C4-2B (cell line): ENCODE data around the gene MRPL32.

Source experiments
- H3K27ac ChIP-seq: fragments of 450-650 bp; 2 replicates; pipeline ENCODE4 v1.5.1; 2017
- ZFX ChIP-seq: fragments of 450-650 bp; IDR thresholded peaks from 2 replicates; pipeline ENCODE4 v1.6.1; 2017
- TF ChIP-seq, protein P1 (sequence below): fragments of 450-650 bp; conservative IDR thresholded peaks from 2 replicates; pipeline ENCODE4 v1.5.1; 2017; ENCODE audit warnings: mild to moderate bottlenecking

MRPL32 gene

DNA sequence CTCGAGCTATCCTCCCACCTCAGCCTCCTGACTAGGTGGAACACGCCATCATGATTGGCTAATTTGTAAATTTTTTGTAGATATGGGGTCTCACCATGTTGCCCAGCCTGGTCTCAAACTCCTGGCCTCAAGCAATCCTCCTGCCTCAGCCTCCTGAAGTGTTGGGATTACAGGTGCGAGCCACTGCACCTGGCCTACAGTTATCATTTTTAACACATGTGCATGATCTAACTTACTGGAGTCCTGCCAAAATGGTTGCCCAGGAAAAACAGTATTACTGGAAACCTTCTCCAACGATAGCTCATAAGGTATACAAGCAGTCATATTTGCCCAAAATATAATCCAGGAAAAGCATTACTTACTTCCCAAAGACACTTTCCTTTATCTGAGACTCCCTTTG lies 20.2 kb downstream of the MRPL32 start:
- no peak for TF ChIP-seq ZFX
- TF ChIP-seq, protein P1, sequence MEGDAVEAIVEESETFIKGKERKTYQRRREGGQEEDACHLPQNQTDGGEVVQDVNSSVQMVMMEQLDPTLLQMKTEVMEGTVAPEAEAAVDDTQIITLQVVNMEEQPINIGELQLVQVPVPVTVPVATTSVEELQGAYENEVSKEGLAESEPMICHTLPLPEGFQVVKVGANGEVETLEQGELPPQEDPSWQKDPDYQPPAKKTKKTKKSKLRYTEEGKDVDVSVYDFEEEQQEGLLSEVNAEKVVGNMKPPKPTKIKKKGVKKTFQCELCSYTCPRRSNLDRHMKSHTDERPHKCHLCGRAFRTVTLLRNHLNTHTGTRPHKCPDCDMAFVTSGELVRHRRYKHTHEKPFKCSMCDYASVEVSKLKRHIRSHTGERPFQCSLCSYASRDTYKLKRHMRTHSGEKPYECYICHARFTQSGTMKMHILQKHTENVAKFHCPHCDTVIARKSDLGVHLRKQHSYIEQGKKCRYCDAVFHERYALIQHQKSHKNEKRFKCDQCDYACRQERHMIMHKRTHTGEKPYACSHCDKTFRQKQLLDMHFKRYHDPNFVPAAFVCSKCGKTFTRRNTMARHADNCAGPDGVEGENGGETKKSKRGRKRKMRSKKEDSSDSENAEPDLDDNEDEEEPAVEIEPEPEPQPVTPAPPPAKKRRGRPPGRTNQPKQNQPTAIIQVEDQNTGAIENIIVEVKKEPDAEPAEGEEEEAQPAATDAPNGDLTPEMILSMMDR, result no peak
- no peak overlapping the region for H3K27ac ChIP-seq

DNA sequence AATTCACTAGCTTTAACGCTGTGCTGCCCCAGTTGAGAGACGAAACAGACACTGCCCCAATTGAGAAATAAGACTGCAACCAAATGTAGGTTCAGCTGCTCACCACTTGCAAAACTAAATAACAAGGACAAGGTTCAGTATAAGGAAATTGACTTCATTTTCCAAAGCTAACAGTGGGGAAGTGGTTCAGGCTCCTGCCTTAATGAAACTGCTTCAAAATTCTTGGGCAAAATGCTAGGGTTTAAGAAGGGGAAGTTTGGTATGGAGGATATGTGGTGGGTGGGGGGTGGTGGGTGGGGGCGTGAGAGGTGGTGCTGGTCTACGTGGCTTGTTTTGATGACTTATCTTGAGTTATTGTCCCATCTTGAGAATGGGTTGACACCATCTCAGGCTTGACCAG lies 21.8 kb downstream of the MRPL32 start:
- no peak overlapping the region for H3K27ac ChIP-seq
- no peak for TF ChIP-seq ZFX
- TF ChIP-seq, protein P1, result no peak

DNA sequence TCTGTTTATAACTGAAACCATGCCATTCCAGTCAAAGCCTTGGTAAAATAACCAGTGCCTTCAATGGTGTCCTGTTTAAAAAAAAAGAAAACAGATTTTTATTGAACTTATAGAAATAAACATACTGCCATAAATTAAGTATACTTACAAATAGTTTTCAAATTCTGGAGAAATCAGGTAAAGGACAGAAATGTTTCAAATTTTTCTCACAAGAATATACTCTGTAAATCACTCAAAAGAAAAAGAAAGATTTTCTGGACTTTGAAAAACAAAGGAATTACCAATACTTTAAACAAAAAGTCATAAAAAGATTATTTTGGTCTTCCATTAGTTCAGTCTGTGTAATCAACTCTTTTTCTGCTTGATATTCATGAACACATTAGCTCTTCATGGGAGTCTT lies 23.9 kb downstream of the MRPL32 start:
- TF ChIP-seq, protein P1, result no peak
- TF ChIP-seq ZFX, result no peak
- H3K27ac ChIP-seq, result no peak overlapping the region

- no peak overlapping the region for H3K27ac ChIP-seq
- TF ChIP-seq ZFX, result no peak
- TF ChIP-seq, protein P1, result no peak
Measured at GRCh38 chr7:42959549-42959948, 27.4 kb downstream of the MRPL32 start.

DNA sequence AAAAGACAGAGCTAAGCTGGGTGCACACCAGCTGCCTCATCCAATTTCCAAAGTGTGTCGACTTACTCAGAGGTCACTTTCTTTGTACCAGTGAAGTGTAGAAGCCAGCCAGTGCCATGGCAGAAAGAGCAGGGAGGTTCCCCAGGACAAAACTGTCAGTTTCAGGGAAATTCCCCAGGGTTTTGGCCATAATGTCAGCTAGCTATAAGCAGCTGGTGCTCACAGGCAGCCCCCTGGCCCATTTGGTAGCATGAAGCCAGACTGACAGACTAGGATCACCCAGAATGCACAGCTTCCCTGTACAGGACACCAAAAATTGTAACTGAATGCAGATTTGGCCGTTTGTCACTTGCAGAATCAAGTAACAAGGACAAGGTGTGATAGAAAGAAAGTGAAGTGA lies 28.6 kb downstream of the MRPL32 start:
- no peak for TF ChIP-seq ZFX
- TF ChIP-seq, protein P1, result no peak
- H3K27ac ChIP-seq, result no peak overlapping the region

DNA sequence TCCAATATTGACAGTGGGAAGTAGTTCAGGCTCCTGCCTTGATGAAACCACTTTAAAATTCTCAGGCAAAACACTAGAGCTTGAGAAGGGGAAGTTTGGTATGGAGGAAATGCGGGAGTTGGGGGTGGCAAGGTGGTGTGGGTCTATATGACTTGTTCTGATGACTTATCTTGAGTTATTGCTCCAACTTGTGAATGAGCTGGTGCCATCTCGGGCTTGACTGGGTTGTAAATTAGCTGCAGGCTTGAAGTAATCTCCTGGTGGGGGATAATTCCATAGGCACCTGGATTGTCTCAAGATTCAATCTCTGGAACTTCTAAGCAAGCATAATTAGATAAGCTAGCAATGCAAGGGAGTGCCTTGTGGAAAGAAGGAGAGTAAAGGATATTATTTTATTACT lies 29.0 kb downstream of the MRPL32 start:
- no peak overlapping the region for H3K27ac ChIP-seq
- TF ChIP-seq ZFX, result no peak
- TF ChIP-seq, protein P1, result no peak

DNA sequence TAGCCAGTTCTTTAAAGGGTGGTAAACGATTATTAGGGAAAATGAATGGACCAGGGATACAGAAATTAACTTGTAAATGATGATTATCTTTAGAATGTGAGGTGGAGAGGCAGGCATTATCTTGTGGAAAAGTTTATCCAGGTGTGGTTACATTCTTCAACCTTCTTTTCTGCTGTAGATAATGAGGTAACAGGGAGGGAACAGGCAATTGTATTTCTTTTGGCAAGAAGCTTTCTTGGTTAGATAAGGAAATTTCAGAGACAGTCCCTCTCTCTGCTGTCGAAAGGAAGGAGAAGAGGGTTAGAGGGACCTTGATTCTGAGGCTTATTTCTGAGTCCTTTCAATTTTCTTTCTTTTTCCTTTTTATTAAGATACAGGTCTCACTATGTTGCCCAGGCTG lies 32.1 kb downstream of the MRPL32 start:
- no peak overlapping the region for H3K27ac ChIP-seq
- no peak for TF ChIP-seq ZFX
- TF ChIP-seq, protein P1, result no peak
